Fibroblast of peridontal ligament (primary cell): ENCODE measurements around the gene YAF2.

Experiments used
- DNase-seq: peaks from one replicate; pipeline ENCODE4 v3.0.0-alpha.2; 2010; ENCODE audit errors: extremely low read depth

Gene YAF2

GRCh38 chr12:42144408-42145196, 93.4 kb downstream of the YAF2 start, which contains the start of gene GXYLT1:
GXYLT1 (minus strand) TSS chr12:42144874; CDS start chr12:42144646, 228 bp downstream.
- peak; percentile 86 for DNase-seq

DNA sequence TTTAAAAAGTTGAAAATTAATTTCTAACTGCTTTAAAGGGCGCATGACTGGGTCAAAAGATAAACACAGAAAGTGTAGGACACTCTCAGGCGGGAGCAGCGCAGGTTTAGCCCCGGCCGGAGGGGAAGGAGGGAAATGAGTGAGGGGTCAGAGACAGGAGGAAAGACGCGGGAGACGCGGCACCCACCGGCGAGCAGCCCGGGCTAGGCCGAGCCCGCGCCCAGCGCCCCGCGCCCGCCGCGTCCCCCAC, 94.0 kb downstream of the YAF2 start:
- no peak for DNase-seq

DNA sequence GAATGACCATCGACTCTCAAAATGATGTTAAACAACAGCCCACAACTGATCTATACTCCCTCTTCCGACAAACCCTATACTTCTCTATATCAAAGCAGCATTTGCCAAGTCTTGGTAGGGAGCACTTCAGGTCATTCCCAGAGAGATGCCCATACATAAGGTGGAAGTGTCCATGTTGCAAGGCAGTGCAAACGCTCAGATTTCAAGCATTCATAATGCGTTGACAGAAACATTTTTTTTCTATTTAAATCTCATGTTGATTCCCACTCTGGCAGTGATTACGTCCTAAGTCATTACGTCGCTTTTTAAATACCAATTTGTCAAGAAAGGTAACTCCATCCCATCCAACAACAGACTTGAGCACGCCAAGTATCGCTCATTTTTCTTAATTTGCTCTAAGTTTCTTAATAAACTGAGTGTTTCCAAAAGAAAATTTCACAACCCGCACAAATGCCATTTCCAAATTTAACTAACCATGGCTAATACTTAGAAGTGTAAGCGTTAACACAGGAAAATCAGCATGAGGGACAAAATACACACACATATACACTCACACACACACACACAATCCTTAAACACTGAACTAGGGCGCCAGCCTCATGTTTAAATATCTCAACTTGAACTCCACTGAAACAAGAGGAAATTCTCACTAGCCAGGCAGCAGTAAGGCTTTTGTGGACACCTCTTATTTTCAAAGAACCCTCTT, 94.4 kb downstream of the YAF2 start:
- DNase-seq: peak; percentile 44

- no peak for DNase-seq
Observed at GRCh38 chr12:42141981-42142606, 96.0 kb downstream of the YAF2 start.

GRCh38 chr12:42140901-42141300, 97.1 kb downstream of the YAF2 start:
- peak; percentile 47 for DNase-seq

DNA sequence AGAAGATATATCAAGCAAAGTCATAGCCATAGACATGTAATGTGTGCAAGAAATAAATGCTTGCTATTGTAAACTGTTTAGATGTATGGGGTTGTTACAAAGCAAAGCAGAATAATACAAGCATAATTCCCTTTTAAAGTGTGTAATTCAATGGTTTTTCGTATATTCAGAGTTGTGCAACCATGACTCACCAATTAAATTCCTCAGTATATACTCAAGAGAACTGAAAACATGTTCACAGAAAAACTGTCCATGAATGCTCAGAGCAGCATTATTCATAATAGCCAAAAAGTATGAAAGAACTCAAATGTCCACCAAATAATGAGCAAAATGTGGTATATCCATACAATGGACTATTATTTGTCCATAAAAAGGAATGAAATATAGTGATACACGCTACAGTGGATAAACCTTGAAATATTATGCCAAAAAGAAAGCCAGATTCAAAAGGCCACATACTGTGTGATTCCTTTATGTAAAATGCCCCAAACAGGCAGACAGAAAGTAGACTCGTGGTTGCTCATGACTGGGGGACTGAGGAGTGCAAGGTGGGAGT, 102.7 kb downstream of the YAF2 start:
- DNase-seq: peak; percentile 90

GRCh38 chr12:42130672-42131402, 107.2 kb downstream of the YAF2 start:
- DNase-seq: peak; percentile 55

DNA sequence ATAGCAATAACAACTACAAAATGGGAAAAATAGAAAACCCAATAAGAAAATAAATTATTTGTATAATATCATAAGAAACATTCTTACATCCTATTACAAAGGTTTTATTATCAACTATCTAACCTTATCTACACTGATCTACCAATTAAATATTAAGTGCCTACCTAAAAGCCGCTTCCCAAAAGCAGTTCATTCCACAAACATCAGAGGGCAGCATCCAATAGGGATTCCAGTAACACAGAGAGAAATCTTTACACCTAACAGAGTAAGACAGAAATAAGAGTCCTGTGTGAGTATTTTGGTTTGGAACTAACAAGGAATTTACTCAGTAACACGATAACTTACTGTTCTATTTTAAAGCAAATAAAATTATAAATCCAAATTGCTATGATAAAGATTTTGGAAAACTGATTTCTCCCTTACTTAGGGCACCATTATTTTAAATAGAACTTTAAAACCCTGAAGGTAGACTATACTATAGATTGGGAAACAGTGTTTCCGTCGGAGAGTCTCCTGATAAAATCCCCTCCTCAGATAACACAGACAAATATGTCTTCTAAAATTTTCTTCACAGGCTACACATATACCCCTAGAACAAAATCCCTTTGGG, 108.3 kb downstream of the YAF2 start:
- DNase-seq: peak; percentile 89

- no peak for DNase-seq
Observed at GRCh38 chr12:42128888-42129287, 109.2 kb downstream of the YAF2 start.

DNA sequence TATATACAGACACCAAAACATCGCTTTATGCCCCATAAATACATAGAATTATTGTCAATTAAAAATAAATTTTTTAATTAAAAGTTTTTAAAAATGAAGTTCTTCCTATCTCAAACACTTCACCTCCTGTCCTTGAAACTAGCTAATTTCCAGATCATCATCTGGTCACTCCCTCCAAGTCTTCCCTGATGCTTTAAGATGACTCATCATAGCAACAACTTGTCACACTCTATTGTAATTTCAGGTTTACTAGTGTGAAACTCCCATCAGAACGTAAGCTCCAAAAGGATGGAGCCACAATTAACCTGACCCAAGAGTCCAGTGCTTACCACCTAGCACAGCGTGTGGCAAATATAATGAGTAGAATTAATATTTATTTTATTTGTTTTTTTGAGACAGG, 109.7 kb downstream of the YAF2 start:
- DNase-seq: no peak

DNA sequence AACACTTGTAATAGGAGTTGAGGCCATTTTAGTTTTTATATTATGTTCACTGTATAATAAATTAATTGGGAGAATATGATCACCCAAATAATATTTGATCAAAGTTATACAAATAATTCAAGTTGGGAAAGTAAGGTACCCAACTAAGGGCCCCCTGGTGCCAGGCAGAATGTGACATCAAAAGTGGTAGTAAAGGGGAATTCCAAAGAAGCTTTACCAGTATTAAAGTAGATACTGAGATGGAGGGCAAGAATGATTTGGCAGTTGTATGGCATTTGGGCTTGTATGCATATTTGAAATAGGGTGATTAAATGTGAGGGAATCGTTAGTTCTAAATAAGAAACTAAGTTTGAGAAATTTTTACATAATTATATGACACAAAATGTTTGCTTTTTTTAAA, 111.1 kb downstream of the YAF2 start:
- no peak for DNase-seq

- no peak for DNase-seq
Observed at GRCh38 chr12:42125388-42125767, 112.7 kb downstream of the YAF2 start.

DNA sequence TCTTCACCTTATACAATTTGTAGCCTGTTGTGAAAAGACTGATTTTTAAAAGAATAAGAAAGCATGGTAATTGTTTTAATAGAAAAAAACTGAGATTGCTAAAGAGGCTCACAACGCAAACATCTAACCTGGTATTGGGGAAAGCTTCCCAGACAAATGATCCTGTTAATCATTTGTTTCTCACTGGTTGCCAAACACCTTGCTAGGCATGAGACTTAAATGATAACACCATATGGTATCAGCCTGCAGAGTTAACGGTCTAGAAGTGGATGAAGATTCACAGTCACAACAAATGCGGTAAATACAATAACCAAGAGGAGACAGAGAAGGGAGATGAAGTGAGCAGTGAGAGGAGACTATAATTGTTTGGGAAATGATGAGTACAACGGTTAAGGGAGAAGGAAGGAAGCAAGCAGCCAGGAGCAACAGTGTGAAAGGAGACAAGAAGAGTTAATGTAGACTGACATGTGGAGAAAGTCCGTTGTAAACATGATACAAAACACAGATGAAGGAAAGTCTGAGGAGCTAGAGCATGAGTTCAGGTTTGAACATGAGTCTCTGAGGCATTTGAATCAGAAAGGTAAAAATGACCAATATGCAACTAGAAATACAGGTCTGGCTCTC, 113.2 kb downstream of the YAF2 start:
- no peak for DNase-seq

DNA sequence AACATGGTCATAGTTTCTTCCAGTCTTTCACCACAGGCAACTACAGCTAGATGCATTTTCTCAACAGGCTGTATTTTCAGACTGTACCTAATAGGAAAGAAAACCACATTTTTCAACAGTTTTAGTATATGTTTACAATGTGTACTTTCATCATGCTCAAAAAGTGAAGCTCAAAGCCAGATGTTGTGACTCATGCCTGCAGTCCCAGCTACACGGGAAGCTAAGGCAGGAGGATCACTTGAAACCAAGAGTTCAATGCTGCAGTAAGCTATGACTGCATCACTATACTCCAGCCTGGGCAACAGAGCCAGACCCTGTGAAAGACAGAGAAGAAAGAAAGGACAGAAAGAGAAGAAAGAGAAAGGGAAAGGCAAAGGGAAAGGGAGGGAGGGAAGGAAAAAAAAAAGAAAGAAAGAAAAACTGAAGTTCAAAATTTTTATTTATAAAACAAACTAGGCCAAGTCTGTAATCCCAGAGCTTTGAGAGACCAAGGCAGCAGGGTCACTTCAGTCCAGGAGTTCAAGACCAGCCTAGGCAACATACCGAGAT, 118.9 kb downstream of the YAF2 start:
- peak; percentile 94 for DNase-seq

DNA sequence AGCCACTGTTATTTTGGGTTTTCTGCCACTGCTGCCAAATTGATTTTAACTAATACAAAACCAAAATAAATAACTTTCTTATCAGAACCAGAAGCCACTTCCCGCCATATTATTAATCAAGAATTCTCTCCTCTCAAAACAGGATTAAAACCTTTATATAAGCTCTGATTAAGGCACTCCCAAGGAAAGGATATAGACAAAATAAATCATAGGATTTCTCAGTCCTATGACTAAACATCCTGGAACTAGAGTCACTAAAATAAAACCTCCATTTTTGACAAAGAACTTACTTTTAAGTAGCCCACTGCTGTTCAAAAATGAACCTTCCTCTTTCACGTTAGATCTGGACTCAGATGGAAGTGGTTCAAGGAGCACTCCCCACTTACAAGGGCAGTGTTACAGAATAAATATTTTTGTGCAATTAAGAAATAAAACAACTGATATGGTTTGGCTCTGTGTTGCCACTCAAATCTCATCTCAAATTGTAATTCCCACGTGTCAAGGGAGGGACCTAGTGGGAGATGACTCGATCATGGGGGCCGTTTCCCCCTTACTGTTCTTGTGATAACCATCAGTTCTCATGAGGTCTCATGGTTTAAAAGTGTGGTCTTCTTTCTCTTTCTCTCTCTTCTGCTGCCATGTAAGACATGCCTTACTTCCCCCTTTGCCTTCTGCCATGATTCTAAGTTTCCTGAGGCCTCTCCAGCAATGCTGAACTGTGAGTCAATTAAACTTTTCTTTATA, 119.7 kb downstream of the YAF2 start:
- DNase-seq: peak; percentile 27

GRCh38 chr12:42109031-42109430, 129.0 kb downstream of the YAF2 start:
- no peak for DNase-seq
